Stimulated activated CD4-positive, alpha-beta T cell treated with anti-CD3 and anti-CD28 coated beads, Interleukin-4, amount 100 ng/mL, for 24 hours (primary cell): ENCODE data around the gene TAS2R42.

Source experiments
- DNase-seq: peaks from one replicate; pipeline ENCODE4 v3.0.0-alpha.2; 2020

TAS2R42 gene

GRCh38 chr12:11143352-11143751, 43.4 kb downstream of the TAS2R42 start:
- DNase-seq = no peak

- DNase-seq = no peak
Measured at GRCh38 chr12:11136075-11136474, 50.7 kb downstream of the TAS2R42 start.
